ENCODE data around the gene SLC39A1. TPM values are rescaled to one million over a fixed set of nuclear protein-coding genes. Genes with fewer than 3 reads are reported as not detected.
"Not testable (repeated sequence)": the region's sequence is repeated elsewhere in the genome, so short reads cannot be mapped to it uniquely, and the experiment has no call there.

The SLC39A1 gene
- total RNA-seq, 1 experiment from 2014 or later: 123 TPM

GRCh38 chr1:153933430-153933829, 29.9 kb downstream of the SLC39A1 start:
- no peak for DNase-seq (ENCODE audit: extremely low read depth, low read depth)

- no peak for DNase-seq (ENCODE audit: extremely low read depth, low read depth)
Observed at GRCh38 chr1:153932156-153933131, 30.9 kb downstream of the SLC39A1 start.

GRCh38 chr1:153929981-153930948, 33.1 kb downstream of the SLC39A1 start:
- DNase-seq (ENCODE audit: extremely low read depth, low read depth): no peak

- DNase-seq (ENCODE audit: extremely low read depth, low read depth): no peak
Observed at GRCh38 chr1:153929426-153929825, 33.9 kb downstream of the SLC39A1 start.

GRCh38 chr1:153928791-153929341, 34.5 kb downstream of the SLC39A1 start:
- DNase-seq (ENCODE audit: extremely low read depth, low read depth): no peak

GRCh38 chr1:153928245-153928644, 35.1 kb downstream of the SLC39A1 start:
- DNase-seq (ENCODE audit: extremely low read depth, low read depth): no peak

- DNase-seq (ENCODE audit: extremely low read depth, low read depth): no peak
Observed at GRCh38 chr1:153926405-153926804, 36.9 kb downstream of the SLC39A1 start.

GRCh38 chr1:153922972-153923925, 40.1 kb downstream of the SLC39A1 start, which contains the start of gene GATAD2B:
Gene GATAD2B, minus strand, starts transcription at chr1:153922972. Its CDS starts 94,625 bp downstream, at chr1:153828347.
- DNase-seq (ENCODE audit: extremely low read depth, low read depth): peak; percentile 100

- peak; percentile 44 for DNase-seq (ENCODE audit: extremely low read depth, low read depth)
Observed at GRCh38 chr1:153922076-153922971, 41.0 kb downstream of the SLC39A1 start.

- no peak for DNase-seq (ENCODE audit: extremely low read depth, low read depth)
Observed at GRCh38 chr1:153921803-153922075, 41.6 kb downstream of the SLC39A1 start.

- DNase-seq (ENCODE audit: extremely low read depth, low read depth): no peak
Observed at GRCh38 chr1:153921080-153921802, 42.1 kb downstream of the SLC39A1 start.

GRCh38 chr1:153919876-153920852, 43.2 kb downstream of the SLC39A1 start:
- no peak for DNase-seq (ENCODE audit: extremely low read depth, low read depth)

GRCh38 chr1:153916297-153916696, 47.0 kb downstream of the SLC39A1 start:
- DNase-seq (ENCODE audit: extremely low read depth, low read depth): no peak

- DNase-seq (ENCODE audit: extremely low read depth, low read depth): no peak
Observed at GRCh38 chr1:153912349-153912748, 51.0 kb downstream of the SLC39A1 start.

- not testable (repeated sequence) for DNase-seq (ENCODE audit: extremely low read depth, low read depth)
Observed at GRCh38 chr1:153910560-153910959, 52.8 kb downstream of the SLC39A1 start.
